OCI-LY3 (cell line): Measurements from ENCODE around the gene SHISA8.

Experiments used
- CTCF ChIP-seq: fragments of 200-600, 300-600 bp; sonication (generic); IDR thresholded peaks from 2 replicates; pipeline ENCODE4 v1.5.1; 2014; ENCODE audit warnings: antibody characterized with exemption, low read length, low read depth
- EZH2phosphoT487 ChIP-seq: fragments of 200-600 bp; shearing (Covaris generic); IDR thresholded peaks from 2 replicates; pipeline ENCODE4 v1.6.1; 2018; ENCODE audit warnings: antibody characterized with exemption, mixed run types, low read depth

- TF ChIP-seq CTCF (no peak), EZH2phosphoT487 (no peak)
These were observed 8.9 kb upstream of the SHISA8 start for GRCh38 chr22:41923595-41924276.
